ENCODE results near the gene PRDM16. TPM values are rescaled to one million over a fixed set of nuclear protein-coding genes. Genes with fewer than 3 reads are reported as not detected.

The PRDM16 gene
- total and polyA plus RNA-seq, 2 of the 4 experiments (the other 2 are of a cell fraction), result 0.02 TPM; not detected in 1

DNA sequence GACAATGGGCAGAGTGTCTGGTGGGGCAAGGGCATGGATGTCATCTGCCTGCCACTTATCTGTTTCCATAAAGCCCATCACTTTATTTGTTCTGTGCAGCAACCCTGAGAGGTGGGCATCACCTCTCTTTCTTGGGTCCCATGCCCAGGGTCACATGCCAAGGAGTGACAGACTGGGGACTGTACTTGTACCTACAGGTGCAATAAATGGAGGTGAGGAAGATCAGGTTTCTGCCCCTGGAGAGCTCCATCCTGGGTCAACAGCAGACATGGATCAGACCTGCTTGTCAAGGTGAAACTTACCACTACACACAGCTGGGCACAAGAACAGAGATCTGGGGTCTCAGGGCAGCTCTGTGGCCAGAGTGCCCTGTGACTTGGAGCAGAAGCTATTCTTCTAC is 18.4 kb upstream of the PRDM16 start:
- no peak overlapping the region for H3K4ac ChIP-seq (ENCODE audit: low read depth, low read length)
- BruUV-seq (replicated peaks), result no TSS peak
- no peak for TF ChIP-seq SMC3 (IDR thresholded peaks at IDR 0.05; ENCODE audit: low read depth, low read length)
- no peak for TF ChIP-seq MAZ (IDR thresholded peaks at IDR 0.05; ENCODE audit: borderline replicate concordance, low read depth, low read length)
- no peak for TF ChIP-seq USF2 (IDR thresholded peaks at IDR 0.05; ENCODE audit: low read depth, low read length)
- no peak for TF ChIP-seq CHD1 (IDR thresholded peaks at IDR 0.05; ENCODE audit: low read depth, low read length)
- TF ChIP-seq MXI1 (IDR thresholded peaks at IDR 0.05; ENCODE audit: borderline replicate concordance, low read depth, low read length), result no peak
- H4K8ac ChIP-seq (ENCODE audit: low read depth in 2 of 2, low read length in 2 of 2), result no peak overlapping the region
- no peak overlapping the region for H3K9ac ChIP-seq (ENCODE audit: low read depth, low read length)
- CTCF ChIA-PET, result no interaction called here
- H4K91ac ChIP-seq (ENCODE audit: insufficient read depth, low read depth, low read length), result no peak overlapping the region
- dilution Hi-C loops (cut with HindIII; ENCODE audit: low sequenced_read_pairs, unreplicated experiment), result no loop called here
- no peak overlapping the region for H2BK5ac ChIP-seq (ENCODE audit: low read depth, low read length, poor library complexity, severe bottlenecking)
- H3K14ac ChIP-seq (replicated peaks; ENCODE audit: low read depth, low read length), result no peak overlapping the region
- intact Hi-C loops (cut with micrococcal nuclease), result no loop called here
- no peak overlapping the region for H2AK9ac ChIP-seq (replicated peaks; ENCODE audit: low read depth, low read length, poor library complexity)
- H3K4me3 ChIP-seq (ENCODE audit: insufficient read depth, low read depth, low read length), result no peak overlapping the region
- ATAC-seq (ENCODE audit: low read depth), result no peak
- peaks cover 2% of the 10 kb centered on the region; the same call in 1 of the 2 replicates for H3K9me3 ChIP-seq (ENCODE audit: control insufficient read depth, insufficient read depth, low read length)
- H3K36me3 ChIP-seq (ENCODE audit: control insufficient read depth, insufficient read depth, low read length), result no peaks in the 10 kb centered on the region
- DNase-seq, result no peak
- H3K9me1 ChIP-seq (ENCODE audit: insufficient read depth, low read length), result no peaks in the 10 kb centered on the region
- no peaks in the 10 kb centered on the region for H3K4me1 ChIP-seq (ENCODE audit: control insufficient read depth, insufficient read depth, low read length)
- H3K56ac ChIP-seq (ENCODE audit: extremely low read depth, insufficient read depth, low read length), result no peak overlapping the region
- H3K27me3 ChIP-seq (ENCODE audit: control insufficient read depth, insufficient read depth, low read length), result no peaks in the 10 kb centered on the region
- no peak overlapping the region for H2BK15ac ChIP-seq (ENCODE audit: low read depth, low read length)
- H3K79me1 ChIP-seq (ENCODE audit: low read depth in 1 of 2, low read length in 2 of 2), result no peaks in the 10 kb centered on the region
- no peak overlapping the region for H2AK5ac ChIP-seq (ENCODE audit: low read depth, low read length)
- in situ Hi-C loops (cut with MboI; ENCODE audit: low sequenced_read_pairs), result loop anchor here (25.0 kb wide), 1 partner anchor 613 kb away; no protein-coding TSS in a partner anchor
- no peak overlapping the region for H3K23ac ChIP-seq (ENCODE audit: low read depth, low read length)
- no peak overlapping the region for H2BK20ac ChIP-seq (ENCODE audit: low read depth, low read length)
- POLR2A ChIA-PET (ENCODE audit: unreplicated experiment), result no interaction called here
- no peak overlapping the region for H3K27ac ChIP-seq (ENCODE audit: insufficient read depth, low read length)
- no peak overlapping the region for H2AFZ ChIP-seq (replicated peaks; ENCODE audit: low read length, poor library complexity)
- H2BK120ac ChIP-seq (ENCODE audit: low read depth, low read length), result no peak overlapping the region
- no peak overlapping the region for H3K18ac ChIP-seq (ENCODE audit: low read depth, low read length)
- no peak overlapping the region for H3K4me2 ChIP-seq (ENCODE audit: low read depth, low read length)
- no peak overlapping the region for H4K5ac ChIP-seq (ENCODE audit: low read depth, low read length)
- no peaks in the 10 kb centered on the region for H4K20me1 ChIP-seq (ENCODE audit: insufficient read depth, low read length)
